DOHH2 (cell line): ENCODE measurements around the gene GOT2.
"Not testable (repeated sequence)": the region's sequence is repeated elsewhere in the genome, so short reads cannot be mapped to it uniquely, and the experiment has no call there.

Source experiments
- H3F3A ChIP-seq: fragments of 200-600 bp; sonication (generic), shearing (Covaris generic); 2 replicates; pipeline ENCODE4 v1.6.0; 2016; ENCODE audit warnings: antibody characterized with exemption, mild to moderate bottlenecking; ENCODE audit not compliant: control insufficient read depth, insufficient read depth
- H3K27ac ChIP-seq: fragments of 200-600 bp; sonication (generic); 2 replicates; pipeline ENCODE4 v1.5.1; 2014; ENCODE audit warnings: low read depth, mild to moderate bottlenecking, low read length, moderate library complexity
- H3K27me3 ChIP-seq: fragments of 200-600 bp; sonication (generic); 2 replicates; pipeline ENCODE4 v1.6.1; 2014; ENCODE audit warnings: mild to moderate bottlenecking, low read length, mixed read lengths; ENCODE audit not compliant: control insufficient read depth
- H3K36me3 ChIP-seq: fragments of 200-600 bp; sonication (generic); 2 replicates; pipeline ENCODE4 v1.6.1; 2014; ENCODE audit warnings: mild to moderate bottlenecking, low read length, moderate library complexity, mixed read lengths; ENCODE audit not compliant: control insufficient read depth
- H3K4me1 ChIP-seq: fragments of 200-600 bp; sonication (generic); 2 replicates; pipeline ENCODE4 v1.6.1; 2014; ENCODE audit warnings: mild to moderate bottlenecking, low read length, mixed read lengths; ENCODE audit not compliant: control insufficient read depth
- H3K4me2 ChIP-seq: fragments of 200-600 bp; sonication (generic); 2 replicates; pipeline ENCODE4 v1.6.0; 2014; ENCODE audit warnings: mild to moderate bottlenecking, low read length, moderate library complexity
- H3K4me3 ChIP-seq: fragments of 200-600 bp; sonication (generic); 2 replicates; pipeline ENCODE4 v1.5.1; 2014; ENCODE audit warnings: mild to moderate bottlenecking, low read length, mixed read lengths
- H3K79me2 ChIP-seq: fragments of 200-600 bp; sonication (generic); 2 replicates; pipeline ENCODE4 v1.6.1; 2014; ENCODE audit warnings: mild to moderate bottlenecking, low read length, mixed read lengths; ENCODE audit not compliant: control insufficient read depth
- H3K9me2 ChIP-seq: fragments of 200-600 bp; sonication (generic); replicated peaks from 2 replicates; pipeline ENCODE4 v1.6.1; 2014; ENCODE audit warnings: mild to moderate bottlenecking, low read length, mixed read lengths; ENCODE audit not compliant: control insufficient read depth
- H3K9me3 ChIP-seq: fragments of 200-600 bp; sonication (generic); 2 replicates; pipeline ENCODE4 v1.6.1; 2014; ENCODE audit warnings: antibody characterized with exemption, low read length, mixed read lengths; ENCODE audit not compliant: control insufficient read depth, insufficient read depth
- H4K20me1 ChIP-seq: fragments of 200-600 bp; sonication (generic); 2 replicates; pipeline ENCODE4 v1.6.0; 2014; ENCODE audit warnings: low read depth, mild to moderate bottlenecking, antibody characterized with exemption, low read length, moderate library complexity; ENCODE audit not compliant: control insufficient read depth, insufficient read depth
- EZH2phosphoT487 ChIP-seq: fragments of 200-600 bp; sonication (generic); IDR thresholded peaks from 2 replicates; pipeline ENCODE4 v1.6.1; 2017; ENCODE audit warnings: borderline replicate concordance, mild to moderate bottlenecking, antibody characterized with exemption, low read length, moderate library complexity, mixed read lengths
- TF ChIP-seq, protein P1 (sequence below): fragments of 200-600 bp; sonication (generic); IDR thresholded peaks from one replicate; pipeline ENCODE4 v1.5.1; 2014; ENCODE audit warnings: antibody characterized with exemption, mild to moderate bottlenecking, low read depth, low read length; ENCODE audit not compliant: poor library complexity, severe bottlenecking

Gene GOT2

DNA sequence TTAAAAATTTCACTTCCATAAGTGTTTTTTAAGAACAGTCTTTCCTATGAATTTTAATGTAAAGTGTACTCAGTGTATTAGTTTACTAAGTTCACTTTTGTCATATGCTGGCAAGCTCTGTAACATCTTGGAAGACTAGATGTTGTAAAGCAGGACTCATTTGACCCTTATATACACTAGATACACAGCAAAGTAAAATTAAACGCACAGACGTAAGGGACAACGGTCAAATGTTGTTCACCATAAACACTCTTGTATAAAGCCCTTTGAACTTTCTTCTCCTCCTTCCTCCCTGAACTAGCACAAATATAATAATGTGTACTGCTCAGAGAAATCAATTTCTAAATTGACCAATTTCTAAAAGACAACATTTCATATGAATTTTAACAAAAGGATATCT lies 7.0 kb upstream of the GOT2 start:
- Histone ChIP-seq H3K9me3 (no peaks in the 10 kb centered on the region), H3F3A (no peaks in the 10 kb centered on the region), H3K79me2 (no peaks in the 10 kb centered on the region), H3K4me3 (no peak overlapping the region), H4K20me1 (no peaks in the 10 kb centered on the region), H3K36me3 (no peaks in the 10 kb centered on the region), H3K9me2 (no peaks in the 10 kb centered on the region), H3K27me3 (no peaks in the 10 kb centered on the region), H3K4me2 (no peak overlapping the region), H3K27ac (no peak overlapping the region), H3K4me1 (peaks cover 1% of the 10 kb centered on the region; the same call in 1 of the 2 replicates)
- TF ChIP-seq, protein P1, sequence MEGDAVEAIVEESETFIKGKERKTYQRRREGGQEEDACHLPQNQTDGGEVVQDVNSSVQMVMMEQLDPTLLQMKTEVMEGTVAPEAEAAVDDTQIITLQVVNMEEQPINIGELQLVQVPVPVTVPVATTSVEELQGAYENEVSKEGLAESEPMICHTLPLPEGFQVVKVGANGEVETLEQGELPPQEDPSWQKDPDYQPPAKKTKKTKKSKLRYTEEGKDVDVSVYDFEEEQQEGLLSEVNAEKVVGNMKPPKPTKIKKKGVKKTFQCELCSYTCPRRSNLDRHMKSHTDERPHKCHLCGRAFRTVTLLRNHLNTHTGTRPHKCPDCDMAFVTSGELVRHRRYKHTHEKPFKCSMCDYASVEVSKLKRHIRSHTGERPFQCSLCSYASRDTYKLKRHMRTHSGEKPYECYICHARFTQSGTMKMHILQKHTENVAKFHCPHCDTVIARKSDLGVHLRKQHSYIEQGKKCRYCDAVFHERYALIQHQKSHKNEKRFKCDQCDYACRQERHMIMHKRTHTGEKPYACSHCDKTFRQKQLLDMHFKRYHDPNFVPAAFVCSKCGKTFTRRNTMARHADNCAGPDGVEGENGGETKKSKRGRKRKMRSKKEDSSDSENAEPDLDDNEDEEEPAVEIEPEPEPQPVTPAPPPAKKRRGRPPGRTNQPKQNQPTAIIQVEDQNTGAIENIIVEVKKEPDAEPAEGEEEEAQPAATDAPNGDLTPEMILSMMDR = no peak
- no peak for TF ChIP-seq EZH2phosphoT487

DNA sequence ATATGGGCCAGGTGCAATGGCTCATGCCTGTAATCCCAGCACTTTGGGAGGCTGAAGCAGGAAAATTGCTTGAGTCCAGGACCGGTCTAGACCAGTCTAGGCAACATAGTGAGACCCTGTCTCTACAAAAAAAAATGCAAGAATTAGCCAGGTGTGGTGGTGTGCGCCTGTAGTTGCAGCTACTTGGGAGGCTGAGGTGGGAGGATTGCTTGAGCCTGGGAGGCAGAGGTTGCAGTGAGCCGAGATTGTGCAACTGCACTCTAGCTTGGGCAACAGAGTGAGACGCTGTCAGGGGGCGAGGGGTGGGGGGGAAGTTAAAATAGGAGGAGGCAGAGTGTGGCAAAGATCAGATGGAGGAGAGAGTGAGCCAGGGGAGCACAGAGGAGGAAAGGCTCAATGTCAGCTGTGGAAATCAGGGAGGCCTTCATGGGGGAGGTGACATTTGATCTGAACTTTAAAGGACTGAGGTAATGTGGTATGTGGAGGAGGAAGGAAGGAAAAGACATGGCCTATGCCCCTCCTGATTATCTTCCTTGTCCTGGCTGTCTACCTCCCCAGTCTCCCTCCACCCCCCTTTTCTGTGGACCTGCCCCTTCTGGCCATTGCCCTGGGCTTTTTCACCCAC lies 4.7 kb upstream of the GOT2 start:
- Histone ChIP-seq H4K20me1 (no peaks in the 10 kb centered on the region), H3K79me2 (peaks cover 4% of the 10 kb centered on the region), H3K27me3 (no peaks in the 10 kb centered on the region), H3K4me2 (no peak overlapping the region), H3K9me3 (no peaks in the 10 kb centered on the region), H3K4me3 (no peak overlapping the region), H3K9me2 (no peaks in the 10 kb centered on the region), H3K4me1 (peaks cover 13% of the 10 kb centered on the region), H3K27ac (no peak overlapping the region), H3K36me3 (peaks cover 2% of the 10 kb centered on the region), H3F3A (no peaks in the 10 kb centered on the region)
- TF ChIP-seq, protein P1 = no peak
- no peak for TF ChIP-seq EZH2phosphoT487

DNA sequence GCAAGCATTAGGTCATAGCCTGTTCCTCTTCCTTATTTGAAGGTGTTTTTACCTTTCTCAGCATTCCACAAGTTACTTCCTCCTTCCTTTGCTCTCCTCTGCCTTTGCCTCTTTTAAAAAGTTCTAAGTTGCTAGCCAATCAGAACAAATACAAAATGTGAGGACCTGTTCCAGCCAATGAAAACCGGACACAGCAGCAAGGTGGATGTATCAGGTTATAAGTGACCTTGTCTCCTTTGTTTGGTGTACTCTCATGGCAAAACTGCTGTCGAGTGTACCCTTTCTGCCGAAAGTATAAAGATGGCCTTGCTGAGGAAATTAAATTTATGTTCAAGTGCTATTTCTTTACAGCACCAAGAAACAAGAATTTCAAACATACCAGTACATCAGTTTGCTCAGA lies 2.2 kb upstream of the GOT2 start:
- not testable (repeated sequence) for H3F3A ChIP-seq, H3K9me3 ChIP-seq, H3K27ac ChIP-seq, H3K27me3 ChIP-seq, H3K4me3 ChIP-seq, H3K9me2 ChIP-seq, H4K20me1 ChIP-seq, H3K4me2 ChIP-seq
- peaks cover 31% of the 10 kb centered on the region for H3K4me1 ChIP-seq
- peaks cover 28% of the 10 kb centered on the region for H3K79me2 ChIP-seq
- H3K36me3 ChIP-seq = peaks cover 26% of the 10 kb centered on the region

DNA sequence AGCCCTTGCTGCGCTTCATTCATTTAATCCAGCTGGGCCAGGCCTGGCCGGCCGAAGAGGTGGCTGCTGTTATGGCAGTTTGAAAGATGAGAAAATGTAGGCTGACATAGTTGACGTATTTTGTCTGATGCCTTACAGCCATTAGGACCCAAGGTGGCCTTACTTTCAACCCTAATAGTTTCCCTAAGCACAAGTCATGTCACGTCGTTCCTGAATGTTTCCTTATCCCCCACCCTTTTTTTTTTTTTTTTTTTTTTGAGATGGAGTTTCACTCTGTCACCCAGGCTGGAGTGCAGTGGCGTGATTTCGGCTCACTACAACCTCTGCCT lies 307 bp upstream of the GOT2 start:
- peaks cover 50% of the 10 kb centered on the region for H3K4me1 ChIP-seq
- H3K27ac ChIP-seq = no peak overlapping the region
- H3K4me3 ChIP-seq = peak overlapping the region; percentile 81
- peaks cover 5% of the 10 kb centered on the region; the same call in 1 of the 2 replicates for H4K20me1 ChIP-seq
- peak overlapping the region; percentile 98 for H3K4me2 ChIP-seq
- no peak for TF ChIP-seq EZH2phosphoT487
- TF ChIP-seq, protein P1 = no peak
- no peaks in the 10 kb centered on the region for H3K9me3 ChIP-seq
- H3K36me3 ChIP-seq = peaks cover 38% of the 10 kb centered on the region
- H3K9me2 ChIP-seq = no peaks in the 10 kb centered on the region
- no peaks in the 10 kb centered on the region for H3K27me3 ChIP-seq
- H3K79me2 ChIP-seq = peaks cover 48% of the 10 kb centered on the region
- peaks cover 10% of the 10 kb centered on the region for H3F3A ChIP-seq
